Iris pigment epithelial cell (primary cell): ENCODE results near the gene UBE2C.
A peak's percentile ranks its signal among the peaks of the same experiment; 100 is the strongest.
"Not testable (repeated sequence)": the region's sequence is repeated elsewhere in the genome, so short reads cannot be mapped to it uniquely, and the experiment has no call there.

Experiments
- DNase-seq: peaks from one replicate; pipeline ENCODE4 v3.0.0-alpha.2; 2011; ENCODE audit warnings: low read depth

UBE2C gene

GRCh38 chr20:45812157-45813005, at the start of gene UBE2C:
Gene UBE2C (plus strand): TSS chr20:45812644. CDS start chr20:45812696, 52 bp downstream.
- DNase-seq = peak; percentile 100

GRCh38 chr20:45764618-45765282, 47.7 kb upstream of the UBE2C start:
- DNase-seq = not testable (repeated sequence)

GRCh38 chr20:45765307-45765875, 47.1 kb upstream of the UBE2C start:
- no peak for DNase-seq

- DNase-seq = no peak
Measured at GRCh38 chr20:45765980-45766379, 46.5 kb upstream of the UBE2C start.

GRCh38 chr20:45768479-45768878, 44.0 kb upstream of the UBE2C start:
- DNase-seq = no peak

GRCh38 chr20:45771182-45771759, 41.2 kb upstream of the UBE2C start:
- peak; percentile 66 for DNase-seq

GRCh38 chr20:45772693-45773092, 39.8 kb upstream of the UBE2C start:
- DNase-seq = no peak

- DNase-seq = no peak
Measured at GRCh38 chr20:45774945-45775344, 37.5 kb upstream of the UBE2C start.

GRCh38 chr20:45775411-45775810, 37.0 kb upstream of the UBE2C start:
- no peak for DNase-seq

GRCh38 chr20:45776931-45777330, 35.5 kb upstream of the UBE2C start:
- no peak for DNase-seq

- peak; percentile 99 for DNase-seq
Measured at GRCh38 chr20:45779011-45779915, 33.2 kb upstream of the UBE2C start.

- DNase-seq = peak; percentile 4
Measured at GRCh38 chr20:45780159-45780558, 32.3 kb upstream of the UBE2C start.

GRCh38 chr20:45781391-45781931, 31.0 kb upstream of the UBE2C start:
- peak; percentile 87 for DNase-seq

- DNase-seq = peak; percentile 25
Measured at GRCh38 chr20:45782890-45783289, 29.6 kb upstream of the UBE2C start.

- no peak for DNase-seq
Measured at GRCh38 chr20:45783656-45784294, 28.7 kb upstream of the UBE2C start.

- DNase-seq = no peak
Measured at GRCh38 chr20:45788351-45788750, 24.1 kb upstream of the UBE2C start.

- no peak for DNase-seq
Measured at GRCh38 chr20:45792317-45793118, 19.9 kb upstream of the UBE2C start.

GRCh38 chr20:45796337-45797065, 15.9 kb upstream of the UBE2C start:
- no peak for DNase-seq

- DNase-seq = not testable (repeated sequence)
Measured at GRCh38 chr20:45797510-45797909, 14.9 kb upstream of the UBE2C start.
